Measurements from ENCODE around the gene HIVEP3.

HIVEP3 gene

DNA sequence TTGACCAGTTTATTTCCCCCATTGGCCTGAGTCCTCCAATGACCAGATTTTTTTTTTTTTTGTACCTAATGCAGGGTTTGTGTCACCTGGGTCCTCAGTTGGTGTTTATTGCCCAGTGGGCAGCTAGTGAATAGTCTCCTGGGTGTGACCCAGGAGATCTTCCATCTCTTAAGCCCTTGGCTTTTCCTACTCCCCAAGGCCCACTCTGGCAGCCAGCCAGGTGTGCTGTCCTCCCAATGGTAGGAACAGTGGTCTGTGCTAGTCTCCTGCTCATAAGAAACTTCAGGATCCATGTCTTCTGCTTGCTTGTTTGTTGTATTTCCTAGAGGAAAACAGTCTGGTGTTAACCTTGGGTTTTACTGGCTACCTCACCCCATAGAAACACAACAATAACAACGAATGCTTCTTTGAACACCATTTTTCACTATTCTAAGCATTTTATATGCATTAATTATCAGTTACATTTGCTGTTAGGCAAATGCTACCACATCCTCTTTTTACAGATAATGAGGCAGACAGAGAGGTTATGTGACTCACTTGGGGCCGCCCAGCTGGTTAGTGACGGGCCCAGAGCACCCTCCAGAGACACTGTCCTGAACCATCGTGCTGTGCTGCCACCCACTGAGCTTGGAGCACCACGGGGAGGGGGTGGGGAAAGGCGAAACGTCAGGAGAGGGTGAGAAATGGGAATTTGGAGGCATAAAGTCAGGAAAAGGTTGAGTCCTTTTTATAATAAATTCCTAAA lies 107.5 kb downstream of the HIVEP3 start:
- DNase-seq: no peak

DNA sequence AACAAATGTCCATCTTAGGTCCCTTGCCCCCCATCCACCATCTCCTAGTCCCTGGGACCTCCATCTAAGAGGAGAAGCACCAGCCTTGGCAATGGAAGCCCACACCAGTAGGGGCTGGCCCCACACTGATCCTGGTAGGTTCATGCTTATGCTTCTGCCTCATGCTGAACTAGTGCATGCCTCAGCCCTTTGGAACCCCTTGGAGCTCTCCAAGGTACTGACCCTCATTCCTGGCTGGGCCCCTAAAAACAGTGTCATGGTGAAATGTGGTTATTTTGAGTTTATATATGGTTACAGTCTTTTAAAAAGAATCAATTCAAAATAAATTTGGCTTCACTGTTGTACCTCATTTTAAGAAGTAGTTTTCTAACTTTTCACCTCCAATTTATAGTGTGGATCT lies 108.3 kb downstream of the HIVEP3 start:
- no peak for DNase-seq

DNA sequence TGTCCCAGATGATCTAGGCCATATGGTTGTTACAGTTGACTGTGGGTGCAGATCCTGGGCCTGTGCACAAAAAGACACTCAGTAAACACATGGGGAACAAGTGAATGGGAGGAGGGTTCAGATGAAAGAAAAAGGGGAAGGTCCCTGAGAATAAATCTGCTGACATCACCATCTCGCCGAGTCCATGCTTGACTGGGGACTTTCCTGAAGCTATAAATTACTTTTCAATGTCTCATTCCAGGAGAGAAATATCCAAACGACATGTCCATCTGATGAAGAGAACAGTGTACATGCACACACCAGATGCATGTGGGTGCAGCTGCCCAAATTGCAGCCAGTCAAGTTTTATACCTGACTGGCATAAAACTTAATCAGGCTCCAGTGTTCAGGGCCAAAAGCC lies 109.0 kb downstream of the HIVEP3 start:
- DNase-seq: no peak

DNA sequence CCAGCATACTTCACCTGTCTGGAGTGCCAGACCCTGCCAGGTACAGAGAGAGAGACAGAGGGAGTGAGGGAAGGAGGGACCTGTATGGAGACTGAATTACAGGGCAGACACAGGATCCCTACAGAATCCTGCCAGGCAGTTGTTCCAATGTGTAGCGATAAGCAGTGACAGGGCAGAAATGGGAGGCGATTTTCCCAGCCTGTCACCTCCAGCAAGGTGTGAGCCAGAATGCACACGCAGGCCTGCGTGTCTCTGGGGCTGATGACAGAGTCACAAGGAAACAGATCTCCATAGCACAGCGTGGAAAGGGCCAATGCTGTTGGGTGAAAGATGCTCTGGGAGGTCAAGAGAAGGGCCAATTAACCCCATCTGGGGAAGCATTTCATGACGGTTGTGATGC lies 111.3 kb downstream of the HIVEP3 start:
- no peak for DNase-seq

DNA sequence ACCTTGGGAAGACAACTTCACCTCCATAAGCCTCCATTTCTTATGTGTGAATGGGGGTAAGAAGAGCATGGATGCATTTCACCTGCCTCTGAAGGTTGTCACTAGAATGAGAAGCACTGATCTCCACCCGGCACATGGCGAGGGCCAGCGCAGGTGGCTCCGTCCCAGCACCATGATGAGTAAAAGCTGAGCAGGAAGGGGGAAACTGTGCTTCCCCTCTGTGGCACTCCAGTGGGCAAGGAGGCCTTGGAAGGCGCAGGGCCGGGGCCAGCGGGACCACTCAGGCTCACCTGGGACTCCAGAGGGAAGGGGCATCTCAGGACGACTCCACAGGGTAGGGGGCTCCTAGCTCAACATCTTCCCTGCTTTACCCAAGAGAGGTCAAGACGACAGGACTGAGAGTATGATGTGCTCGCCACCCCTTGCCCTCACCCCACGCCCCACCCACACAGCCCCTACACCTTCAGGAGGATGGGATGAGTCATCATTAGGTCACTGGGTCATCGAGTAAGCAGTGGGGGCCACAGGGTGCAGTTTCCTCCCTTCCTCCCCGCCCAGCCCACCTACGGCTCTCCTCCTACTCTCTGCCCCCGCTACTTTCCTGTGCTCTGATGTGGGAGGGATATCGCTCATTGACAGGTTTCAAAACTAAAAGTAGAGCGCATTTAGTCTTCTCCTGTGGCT lies 112.1 kb downstream of the HIVEP3 start:
- DNase-seq: no peak

DNA sequence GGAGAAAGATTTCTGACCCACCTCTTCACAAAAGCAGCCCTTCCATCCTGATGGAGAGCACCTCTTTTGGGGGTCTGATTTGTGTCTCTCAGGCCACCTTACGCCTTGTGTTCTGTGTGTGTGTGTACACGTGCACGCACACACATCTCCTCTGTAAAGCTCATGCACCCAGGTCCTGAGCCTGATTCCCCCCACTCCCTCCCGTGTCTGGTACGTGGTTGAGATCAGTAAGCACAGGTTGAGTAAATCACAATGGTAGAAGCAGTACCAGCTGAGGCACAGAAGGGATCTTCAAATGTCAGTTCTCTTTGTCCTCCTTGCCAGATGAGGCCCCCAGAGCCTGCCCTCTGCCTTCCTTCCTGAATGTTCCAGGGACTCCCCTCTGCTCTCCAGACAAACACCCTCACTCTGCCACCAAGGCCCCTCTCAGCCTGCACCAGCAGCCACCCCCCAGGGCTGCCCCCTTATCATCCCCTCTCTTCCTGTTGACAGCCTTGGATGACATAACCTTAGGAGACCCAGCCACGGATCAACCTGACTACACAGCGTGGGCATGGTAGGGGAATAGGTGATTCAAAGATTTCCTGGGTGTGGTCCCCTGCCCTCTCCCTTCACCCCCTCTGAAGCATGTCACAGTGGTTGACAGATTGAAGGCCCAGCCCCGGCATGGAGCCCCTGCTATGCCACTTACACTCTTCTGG lies 112.8 kb downstream of the HIVEP3 start:
- no peak for DNase-seq

DNA sequence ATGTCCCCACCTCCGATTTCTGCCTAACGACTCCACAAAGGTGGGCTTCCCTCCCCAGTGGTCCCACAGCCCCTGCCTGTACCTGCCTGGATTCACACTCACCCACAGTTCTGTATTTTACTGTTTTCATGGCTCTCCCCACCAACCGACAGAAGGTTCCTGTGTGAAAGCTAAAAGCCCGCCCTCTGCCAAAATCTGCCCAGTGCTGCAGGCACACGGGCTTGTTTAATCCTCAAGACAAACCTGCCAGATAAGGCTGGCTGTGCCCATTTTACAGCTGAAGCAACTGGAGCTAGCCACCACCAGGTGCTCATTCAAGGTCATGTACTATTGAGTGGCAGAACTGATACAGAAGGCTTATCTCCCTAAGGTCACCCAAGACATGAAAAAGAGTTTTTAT lies 114.5 kb downstream of the HIVEP3 start:
- no peak for DNase-seq

DNA sequence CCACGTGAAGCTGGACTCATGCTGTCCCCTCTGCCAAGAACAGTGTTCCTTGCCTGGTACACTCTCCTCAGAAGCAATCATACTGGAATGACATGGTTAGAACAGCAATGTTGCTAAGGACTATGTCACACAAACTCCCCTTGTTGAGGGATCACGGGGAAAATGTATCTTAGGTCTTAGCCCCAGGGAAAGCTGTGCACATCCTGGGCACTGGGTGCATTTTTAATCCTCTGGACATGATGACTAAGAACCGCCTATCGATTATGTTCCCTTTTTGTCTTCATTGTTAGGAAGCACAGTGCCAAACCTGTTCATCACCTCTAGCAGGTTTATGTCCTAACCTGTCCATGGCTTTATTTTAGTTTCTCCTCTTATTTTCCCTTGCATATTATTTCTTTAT lies 115.1 kb downstream of the HIVEP3 start:
- no peak for DNase-seq

DNA sequence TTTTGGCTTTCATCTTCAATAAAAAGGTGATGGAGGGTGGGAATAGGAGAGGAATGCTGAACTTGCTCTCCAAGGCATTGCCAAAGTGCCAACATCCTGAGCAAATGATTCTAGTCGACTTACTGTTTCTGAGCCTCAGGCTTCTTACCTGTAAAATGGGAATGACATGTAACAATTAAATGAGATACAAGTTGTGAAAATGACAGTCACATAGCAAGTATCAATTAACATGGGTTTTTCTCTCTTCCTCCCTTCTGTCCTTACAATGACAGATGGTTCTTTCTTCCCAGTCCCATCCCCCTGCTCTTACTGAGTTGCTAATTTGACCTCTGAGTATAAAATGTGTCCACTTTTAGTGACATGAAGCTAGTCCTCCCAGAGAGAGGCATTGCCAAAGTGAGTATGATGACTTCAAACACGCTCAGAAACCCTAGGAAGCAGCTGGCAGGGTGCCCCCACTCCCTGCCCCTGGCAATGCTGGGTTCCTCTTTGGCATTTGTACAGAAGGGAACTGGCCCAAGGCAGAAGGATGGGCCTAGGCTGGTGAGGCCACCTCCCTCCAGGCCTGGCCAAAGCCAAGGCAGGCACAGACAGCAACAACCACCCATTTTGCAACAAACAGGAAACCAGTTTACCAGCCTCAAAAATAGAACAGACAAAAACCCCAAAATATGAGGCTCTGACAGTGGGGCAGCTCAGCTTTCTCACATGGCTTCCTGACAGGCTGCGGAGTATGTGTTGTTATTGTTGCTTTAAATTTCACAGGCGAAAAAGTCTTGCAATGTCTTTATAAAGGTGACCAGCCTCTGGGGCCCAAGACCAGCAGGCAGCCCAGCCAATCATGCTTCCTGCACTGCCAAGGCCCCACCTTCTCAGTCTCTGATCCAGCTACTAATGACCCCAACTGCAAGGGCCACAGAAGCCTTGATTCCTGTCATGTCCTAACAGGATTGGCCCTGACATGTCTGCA lies 115.9 kb downstream of the HIVEP3 start:
- no peak for DNase-seq

DNA sequence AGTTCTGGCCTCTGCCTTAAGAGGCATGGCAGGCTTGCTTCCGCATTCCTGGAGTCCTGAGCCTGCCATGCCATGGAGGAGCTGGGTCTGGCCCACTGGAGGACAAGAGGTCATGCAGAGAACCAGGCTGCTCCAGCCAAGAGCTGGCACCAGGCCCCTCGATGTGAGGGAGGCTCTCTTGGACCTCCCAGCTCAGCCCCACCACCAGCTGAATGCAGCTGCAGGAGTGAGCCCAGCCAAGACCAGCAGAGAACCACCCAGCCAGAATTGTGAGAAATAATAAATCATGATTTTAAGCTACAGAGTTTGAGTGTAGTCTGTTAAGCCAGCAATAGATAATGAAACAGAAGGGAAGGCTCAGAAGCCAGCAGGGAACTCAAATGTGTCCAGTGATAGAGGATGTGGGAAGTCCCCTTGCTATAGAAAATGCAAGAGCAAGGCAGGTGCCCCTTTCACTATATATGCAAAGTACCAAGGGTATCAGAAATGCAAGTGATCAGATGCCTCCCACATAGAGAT lies 118.4 kb downstream of the HIVEP3 start:
- no peak for DNase-seq

DNA sequence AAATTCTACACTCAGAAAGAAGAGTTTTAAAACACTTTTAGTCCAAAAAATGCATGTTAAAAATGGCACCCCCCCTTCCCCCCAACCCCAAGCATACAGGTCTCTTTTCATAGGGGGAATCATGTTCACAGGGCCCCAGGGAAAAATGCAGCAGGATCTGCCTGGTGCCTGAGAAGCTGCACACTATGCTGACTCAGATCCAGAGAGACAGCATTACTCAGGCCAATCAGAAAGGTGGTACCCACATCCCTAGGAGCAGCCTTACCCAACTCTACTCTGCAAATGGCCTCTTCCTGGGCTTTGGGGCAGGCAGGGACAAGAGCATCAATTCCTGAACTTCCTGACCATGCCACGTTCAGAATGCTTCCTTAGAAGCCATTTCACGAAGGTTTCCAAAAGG lies 119.0 kb downstream of the HIVEP3 start:
- no peak for DNase-seq

DNA sequence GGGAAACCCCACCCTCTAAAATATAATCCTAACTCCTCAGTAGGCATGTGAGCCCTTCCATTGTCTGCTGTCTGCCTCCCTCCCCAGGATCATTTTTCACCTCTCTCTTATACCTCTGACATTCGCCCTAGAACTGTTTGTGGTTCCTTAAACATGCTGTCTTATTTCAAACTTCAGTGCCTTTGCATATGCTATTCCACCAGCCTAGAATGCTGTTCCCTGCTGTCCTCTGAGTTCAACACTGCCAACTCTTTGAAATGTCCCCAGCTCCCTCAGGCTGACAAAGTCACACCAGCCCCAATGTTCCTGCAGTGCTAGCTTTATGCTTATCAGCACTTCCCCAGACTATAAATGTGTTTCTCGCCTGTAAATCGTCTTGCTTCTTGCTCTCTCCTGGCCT lies 119.5 kb downstream of the HIVEP3 start:
- DNase-seq: no peak

DNA sequence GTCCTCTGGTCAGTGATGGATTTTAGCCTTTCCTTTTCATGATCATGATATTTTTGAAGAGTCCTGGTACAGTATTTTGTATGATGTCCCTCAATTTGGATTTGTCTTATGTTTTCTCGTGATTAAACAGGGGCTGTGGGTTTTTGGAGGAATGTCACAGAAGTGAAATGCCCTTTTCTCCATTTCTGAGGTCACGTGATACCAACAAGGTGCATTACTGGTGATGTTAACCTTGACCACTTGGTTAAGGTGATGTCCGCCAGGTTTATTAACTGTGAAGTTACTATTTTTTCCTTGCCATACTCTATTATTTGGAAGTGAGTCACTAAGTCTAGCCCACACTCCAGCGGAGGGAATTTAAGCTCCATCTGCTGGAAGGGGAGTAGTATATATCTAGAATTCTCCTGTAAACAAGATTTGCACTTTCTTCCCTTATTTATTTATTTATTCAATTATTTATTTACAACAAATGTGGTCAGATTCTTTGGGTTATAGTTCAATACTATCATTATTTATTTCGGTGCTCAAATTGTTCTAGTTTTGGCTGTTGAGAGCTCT lies 123.4 kb downstream of the HIVEP3 start:
- no peak for DNase-seq

DNA sequence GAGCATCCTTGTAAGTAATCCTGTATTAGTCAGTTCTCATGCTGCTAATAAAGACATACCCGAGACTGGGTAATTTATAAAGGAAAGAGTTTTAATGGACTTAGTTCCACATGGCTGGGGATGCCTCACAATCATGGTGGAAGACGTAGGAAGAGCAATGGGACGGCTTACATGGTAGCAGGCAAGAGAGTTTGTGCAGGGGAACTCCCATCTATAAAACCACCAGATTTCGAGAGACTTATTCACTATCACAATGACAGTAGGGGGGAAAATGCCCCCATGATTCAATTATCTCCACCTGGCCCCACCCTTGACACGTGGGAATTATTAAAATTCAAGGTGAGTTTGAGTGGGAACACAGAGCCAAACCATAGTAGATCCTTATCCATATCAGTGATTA lies 124.7 kb downstream of the HIVEP3 start:
- no peak for DNase-seq

DNA sequence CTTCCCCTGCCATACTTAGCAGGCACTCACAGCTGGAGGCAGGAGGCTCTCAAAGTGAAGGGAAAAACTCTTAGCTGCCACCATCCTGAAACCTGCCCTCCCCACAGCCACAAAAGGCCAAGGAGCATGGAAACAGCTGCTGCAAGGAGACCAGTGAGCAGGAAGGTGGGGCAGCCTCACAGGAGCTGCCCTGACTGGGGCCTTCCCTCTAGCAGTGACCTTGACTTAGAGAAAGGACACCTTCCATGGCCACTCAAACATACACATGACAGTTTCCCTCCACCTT lies 126.3 kb downstream of the HIVEP3 start:
- no peak for DNase-seq

DNA sequence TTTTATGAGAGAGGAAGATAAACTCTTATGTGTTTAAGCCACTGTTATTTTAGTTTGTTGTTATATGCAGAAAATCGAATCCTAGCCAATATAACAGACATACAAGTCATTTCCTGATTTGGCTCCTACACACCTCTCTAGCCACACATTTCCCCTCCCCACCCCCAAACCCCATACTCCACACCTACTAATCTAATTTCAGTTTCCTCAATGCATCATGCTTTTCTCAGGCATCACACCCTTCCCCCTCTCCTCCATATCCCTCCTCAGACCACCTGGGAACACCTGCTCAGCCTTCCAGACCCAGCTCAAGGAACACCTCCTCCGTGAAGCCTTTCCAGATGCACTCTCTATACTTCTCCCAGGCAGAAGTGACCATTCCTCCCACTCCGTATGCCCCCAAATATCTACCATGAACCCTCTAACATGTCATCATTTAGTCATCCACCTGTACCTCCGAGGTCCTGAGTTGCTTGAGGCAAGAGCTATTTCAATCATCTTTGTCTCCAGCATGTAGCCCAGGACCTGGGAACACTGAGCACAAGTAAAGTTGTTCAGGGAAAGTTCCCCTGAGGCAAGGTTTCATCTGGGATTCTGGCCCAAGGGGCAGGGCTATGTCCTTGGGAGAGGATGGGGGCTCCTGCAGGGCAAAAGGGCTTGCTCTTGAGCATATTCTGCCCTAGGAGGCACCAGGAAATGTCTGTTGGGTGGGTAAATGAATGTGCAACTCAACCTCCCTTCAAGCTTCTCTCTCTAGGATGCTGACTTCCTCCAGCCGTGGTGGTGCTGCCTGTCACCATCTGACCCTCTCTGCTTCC lies 126.8 kb downstream of the HIVEP3 start:
- DNase-seq: no peak

DNA sequence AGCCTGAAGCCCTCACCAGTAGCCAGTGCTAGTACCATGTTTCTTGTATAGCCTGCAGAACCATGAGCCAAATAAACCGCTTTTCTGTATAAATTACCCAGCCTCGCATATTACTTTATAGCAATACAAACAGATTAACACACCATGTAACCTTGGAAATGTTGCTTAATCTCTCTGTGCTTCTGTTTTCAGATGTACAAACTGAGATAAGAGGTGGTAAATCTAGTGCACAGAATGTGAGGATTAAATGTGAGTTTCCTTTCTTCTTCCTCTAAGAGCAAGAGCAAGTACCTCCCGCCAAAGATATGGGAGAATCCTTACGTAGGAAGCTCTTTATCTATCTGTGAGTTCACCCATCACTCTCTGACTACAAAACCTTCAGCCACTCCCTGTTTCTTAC lies 128.4 kb downstream of the HIVEP3 start:
- no peak for DNase-seq

DNA sequence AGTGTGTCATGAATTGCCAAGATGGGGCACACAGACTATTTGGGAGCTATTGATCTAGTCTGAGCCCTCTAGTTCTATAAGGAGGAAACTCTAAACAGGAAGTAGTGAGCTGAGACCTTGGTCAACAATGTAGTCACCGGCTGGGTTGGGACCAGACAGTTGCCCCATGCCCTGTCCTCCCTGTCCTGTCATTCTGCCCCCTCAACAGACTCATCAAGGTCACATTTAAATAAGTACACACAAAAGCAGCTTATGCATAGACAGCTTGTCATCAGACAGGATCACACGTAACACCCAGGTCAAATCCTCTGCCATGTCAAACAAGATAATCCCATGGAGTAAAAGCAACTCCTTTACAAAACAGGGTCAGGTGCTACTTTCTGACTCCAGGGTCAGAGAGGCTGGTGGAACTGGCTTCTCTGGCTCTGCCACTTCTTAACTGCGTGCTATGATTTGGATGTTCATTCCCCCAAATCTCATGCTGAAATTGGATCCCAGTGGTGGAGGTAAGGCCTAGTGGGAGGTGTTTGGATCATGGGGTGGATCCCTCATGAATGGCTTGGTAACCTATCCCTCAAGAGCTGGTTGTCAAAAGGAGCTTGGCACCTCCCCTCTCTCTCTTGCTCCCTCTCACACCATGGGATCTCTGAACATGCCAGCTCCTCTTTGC lies 128.9 kb downstream of the HIVEP3 start:
- no peak for DNase-seq

DNA sequence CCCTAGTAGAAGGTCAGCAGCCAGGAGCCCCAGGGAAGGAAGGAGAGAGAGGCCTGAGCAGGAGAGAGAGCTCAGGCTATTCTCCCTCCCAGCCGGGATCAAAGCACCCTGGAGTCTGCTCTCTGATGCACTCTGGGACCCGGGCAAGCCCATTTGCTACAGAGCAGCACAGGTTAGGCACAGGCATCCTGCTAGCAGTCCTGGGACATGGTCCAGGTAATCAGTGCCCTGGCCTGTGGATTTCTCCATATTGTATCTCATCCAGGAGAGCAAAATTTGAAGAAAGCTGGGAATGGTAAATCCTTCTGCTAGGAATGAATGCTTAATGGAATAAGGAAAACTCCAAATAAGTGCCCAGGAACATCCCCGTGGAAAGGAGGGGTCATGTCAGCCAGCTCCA lies 130.3 kb downstream of the HIVEP3 start:
- no peak for DNase-seq

DNA sequence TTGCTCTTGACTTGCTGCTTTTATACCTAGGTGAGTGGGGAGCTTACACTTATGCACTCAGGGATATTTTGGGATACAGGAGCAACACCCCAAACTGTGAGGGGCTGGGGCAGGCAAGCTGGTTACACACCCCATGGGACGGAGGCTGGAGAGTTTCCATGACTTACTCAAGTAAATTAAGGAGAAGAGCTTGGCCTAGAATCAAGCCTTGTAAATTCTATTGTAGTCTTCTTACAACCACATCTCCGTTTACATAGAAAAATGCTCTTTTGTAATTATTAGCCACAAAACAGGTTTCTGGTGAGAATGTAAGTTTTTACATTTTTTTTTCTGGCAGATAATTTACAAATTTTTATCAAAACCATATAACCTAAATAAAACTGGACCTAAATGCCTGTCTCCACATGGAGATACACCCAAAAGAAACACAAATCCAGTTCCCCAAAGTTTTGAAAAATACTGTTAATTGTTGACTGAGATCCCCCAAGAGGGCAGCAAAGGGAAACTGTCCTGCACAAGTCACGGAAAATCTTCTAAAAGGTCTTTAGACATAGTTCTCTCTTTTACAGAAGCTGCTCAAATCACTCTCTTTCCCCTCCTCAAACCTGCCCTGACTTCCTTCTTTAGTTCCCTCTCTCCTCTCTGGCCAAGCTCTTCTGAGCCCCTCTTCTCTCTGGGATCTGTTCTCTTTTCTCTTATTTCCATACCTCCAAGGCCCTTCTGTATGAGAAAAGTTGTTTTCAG lies 134.0 kb downstream of the HIVEP3 start:
- DNase-seq: no peak

All from NCI-H1417 (cell line).